Sigmoid colon (tissue), 4 donors: ENCODE measurements around the gene LCAT.

Experiments
- CTCF ChIP-seq, 4 experiments: fragments of 450-650 bp in 3 of 4; fragments of 200-600 bp in 1 of 4; IDR thresholded peaks; one replicate each; pipeline ENCODE4 v1.5.1; 2016 to 2019; ENCODE audit warnings: antibody characterized with exemption in 4 of 4, mild to moderate bottlenecking in 3 of 4, moderate library complexity in 2 of 4
- EP300 ChIP-seq, 4 donors: sonication (generic); formaldehyde crosslinking; IDR thresholded peaks; one replicate each; pipeline ENCODE4 v1.6.1; 2017; ENCODE audit warnings: antibody characterized with exemption in 4 of 4
- POLR2A ChIP-seq, 2 donors: fragments of 450-650 bp; IDR thresholded peaks; one replicate each; pipeline ENCODE4 v1.6.1; 2016; ENCODE audit warnings: antibody characterized with exemption in 2 of 2, mild to moderate bottlenecking in 2 of 2, moderate library complexity in 2 of 2
- POLR2AphosphoS5 ChIP-seq, 4 donors: sonication (generic); formaldehyde crosslinking; IDR thresholded peaks; one replicate each; pipeline ENCODE4 v1.6.1; 2017; ENCODE audit warnings: antibody characterized with exemption in 4 of 4

GRCh38 chr16:67965668-67966548 lies 22.0 kb upstream of the LCAT start:
- no peak for TF ChIP-seq EP300 (IDR thresholded peaks at IDR 0.05)
- TF ChIP-seq POLR2A (IDR thresholded peaks at IDR 0.05) = no peak
- TF ChIP-seq CTCF (IDR thresholded peaks at IDR 0.05) = no peak
- TF ChIP-seq POLR2AphosphoS5 (IDR thresholded peaks at IDR 0.05) = no peak
